Parathyroid adenoma (tissue), 2 donors: ENCODE results near the gene PKMYT1.

Source experiments
- H2AFZ ChIP-seq: fragments of 300-600 bp; sonication (generic); one replicate; pipeline ENCODE4 v1.7.0; 2017; ENCODE audit warnings: antibody characterized with exemption, mild to moderate bottlenecking
- H3K27ac ChIP-seq: fragments of 300-600 bp; sonication (generic); one replicate; pipeline ENCODE4 v1.7.0; 2017
- H3K27me3 ChIP-seq: fragments of 300-600 bp; sonication (generic); one replicate; pipeline ENCODE4 v1.7.0; 2017; ENCODE audit warnings: low read length; ENCODE audit not compliant: control insufficient read depth, insufficient read depth
- H3K36me3 ChIP-seq: fragments of 300-600 bp; sonication (generic); one replicate; pipeline ENCODE4 v1.7.0; 2017; ENCODE audit warnings: low read length; ENCODE audit not compliant: control insufficient read depth, insufficient read depth
- H3K4me1 ChIP-seq: fragments of 300-600 bp; sonication (generic); one replicate; pipeline ENCODE4 v1.7.0; 2017; ENCODE audit warnings: control low read depth
- H3K4me2 ChIP-seq: fragments of 300-600 bp; sonication (generic); one replicate; pipeline ENCODE4 v1.7.0; 2017; ENCODE audit warnings: low read length
- H3K4me3 ChIP-seq: fragments of 300-600 bp; sonication (generic); one replicate; pipeline ENCODE4 v1.7.0; 2017; ENCODE audit warnings: low read depth, low read length
- H3K79me2 ChIP-seq: fragments of 300-600 bp; sonication (generic); one replicate; pipeline ENCODE4 v1.7.0; 2017; ENCODE audit warnings: control low read depth
- H3K9ac ChIP-seq: fragments of 300-600 bp; sonication (generic); one replicate; pipeline ENCODE4 v1.7.0; 2017; ENCODE audit warnings: mild to moderate bottlenecking
- H3K9me3 ChIP-seq: fragments of 300-600 bp; sonication (generic); one replicate; pipeline ENCODE4 v1.7.0; 2017; ENCODE audit warnings: low read length; ENCODE audit not compliant: control insufficient read depth
- TF ChIP-seq, protein P1 (sequence below): fragments of 300-600 bp; sonication (generic); IDR thresholded peaks from one replicate; pipeline ENCODE4 v1.7.0; 2017; ENCODE audit warnings: antibody characterized with exemption, mild to moderate bottlenecking
- donor health status: primary hyperparathyroidism.

Gene PKMYT1

DNA sequence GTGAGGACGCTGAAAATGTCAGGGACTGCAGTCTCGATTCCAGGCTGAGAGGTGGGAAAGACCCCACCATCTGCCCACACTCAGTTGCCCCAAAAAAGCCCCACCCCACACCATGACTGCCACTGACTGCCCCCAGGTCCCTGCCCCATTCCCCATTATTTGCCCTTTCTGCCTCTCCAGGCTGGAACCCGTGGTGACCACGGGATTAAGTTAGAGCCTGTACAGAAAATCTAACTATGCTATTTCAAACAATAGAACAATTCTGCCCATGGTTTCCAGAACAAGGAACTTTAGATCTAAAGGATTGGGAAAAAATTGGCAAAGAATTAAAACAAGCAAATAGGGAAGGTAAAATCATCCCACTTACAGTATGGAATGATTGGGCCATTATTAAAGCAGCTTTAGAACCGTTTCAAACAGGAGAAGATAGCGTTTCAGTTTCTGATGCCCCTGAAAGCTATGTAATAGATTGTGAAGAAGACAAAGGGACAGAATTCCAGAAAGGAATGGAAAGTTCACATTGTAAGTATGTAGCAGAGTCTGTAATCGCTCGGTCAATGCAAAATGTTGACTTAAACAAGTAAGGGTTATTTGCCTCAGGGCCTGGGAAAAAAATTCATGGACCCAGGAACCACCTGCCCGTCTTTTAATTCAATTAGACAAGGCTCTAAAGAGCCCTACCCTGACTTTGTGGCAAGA, 54.1 kb downstream of the PKMYT1 start:
- Histone ChIP-seq H3K9me3 (no peaks in the 10 kb centered on the region), H3K27ac (no peak overlapping the region), H3K36me3 (no peaks in the 10 kb centered on the region), H3K4me1 (no peaks in the 10 kb centered on the region), H3K27me3 (no peaks in the 10 kb centered on the region), H2AFZ (no peak overlapping the region), H3K4me3 (no peak overlapping the region), H3K4me2 (no peak overlapping the region), H3K9ac (no peak overlapping the region), H3K79me2 (peaks cover 46% of the 10 kb centered on the region)
- TF ChIP-seq, protein P1, sequence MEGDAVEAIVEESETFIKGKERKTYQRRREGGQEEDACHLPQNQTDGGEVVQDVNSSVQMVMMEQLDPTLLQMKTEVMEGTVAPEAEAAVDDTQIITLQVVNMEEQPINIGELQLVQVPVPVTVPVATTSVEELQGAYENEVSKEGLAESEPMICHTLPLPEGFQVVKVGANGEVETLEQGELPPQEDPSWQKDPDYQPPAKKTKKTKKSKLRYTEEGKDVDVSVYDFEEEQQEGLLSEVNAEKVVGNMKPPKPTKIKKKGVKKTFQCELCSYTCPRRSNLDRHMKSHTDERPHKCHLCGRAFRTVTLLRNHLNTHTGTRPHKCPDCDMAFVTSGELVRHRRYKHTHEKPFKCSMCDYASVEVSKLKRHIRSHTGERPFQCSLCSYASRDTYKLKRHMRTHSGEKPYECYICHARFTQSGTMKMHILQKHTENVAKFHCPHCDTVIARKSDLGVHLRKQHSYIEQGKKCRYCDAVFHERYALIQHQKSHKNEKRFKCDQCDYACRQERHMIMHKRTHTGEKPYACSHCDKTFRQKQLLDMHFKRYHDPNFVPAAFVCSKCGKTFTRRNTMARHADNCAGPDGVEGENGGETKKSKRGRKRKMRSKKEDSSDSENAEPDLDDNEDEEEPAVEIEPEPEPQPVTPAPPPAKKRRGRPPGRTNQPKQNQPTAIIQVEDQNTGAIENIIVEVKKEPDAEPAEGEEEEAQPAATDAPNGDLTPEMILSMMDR: no peak

DNA sequence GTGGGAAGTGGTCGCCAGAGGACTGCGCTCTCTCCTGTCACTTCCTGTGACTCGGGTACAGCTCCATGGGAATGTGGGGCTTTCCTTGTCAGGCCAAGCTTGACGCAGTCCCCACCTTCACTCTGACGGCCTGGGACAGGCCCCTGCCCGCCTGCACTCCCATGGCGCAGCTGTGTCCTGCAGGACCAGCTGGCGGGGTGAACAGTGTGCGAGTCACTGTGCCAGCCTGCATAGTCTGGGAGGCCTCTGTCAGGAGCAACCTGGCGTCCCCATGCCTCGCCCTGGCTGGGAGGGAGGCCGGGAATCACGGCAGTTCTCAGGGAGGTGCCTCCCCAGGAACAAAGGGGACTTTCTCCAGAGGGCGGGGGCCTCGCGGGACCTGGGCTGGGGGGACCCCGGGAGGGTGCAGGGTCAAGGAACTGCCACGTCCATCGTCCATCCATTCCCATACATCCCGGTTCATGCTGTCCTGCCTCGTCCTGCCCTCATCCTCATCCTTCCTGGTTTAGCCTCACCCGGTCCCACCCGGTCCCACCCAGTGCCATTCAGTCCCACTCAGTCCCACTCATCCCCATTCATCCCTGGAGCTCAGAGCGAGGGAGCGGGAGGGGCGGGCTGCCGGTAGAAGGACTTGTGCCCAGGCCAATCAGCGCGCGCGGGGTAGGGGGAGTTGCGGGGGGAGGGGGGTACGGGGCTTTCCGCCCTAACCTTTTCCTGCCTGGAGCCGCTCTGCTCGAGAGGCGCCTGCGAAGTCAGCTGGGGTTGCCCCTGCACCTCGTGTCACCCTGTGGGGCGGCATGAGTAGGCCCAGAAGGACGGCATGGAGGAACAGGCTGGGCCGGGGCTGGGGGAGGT, 55.1 kb downstream of the PKMYT1 start:
- no peak overlapping the region for H3K9ac ChIP-seq
- no peak overlapping the region for H3K27ac ChIP-seq
- H3K4me3 ChIP-seq: no peak overlapping the region
- no peaks in the 10 kb centered on the region for H3K4me1 ChIP-seq
- H3K9me3 ChIP-seq: no peaks in the 10 kb centered on the region
- TF ChIP-seq, protein P1: no peak
- H3K27me3 ChIP-seq: no peaks in the 10 kb centered on the region
- peaks cover 50% of the 10 kb centered on the region for H3K79me2 ChIP-seq
- no peak overlapping the region for H3K4me2 ChIP-seq
- H3K36me3 ChIP-seq: no peaks in the 10 kb centered on the region
- H2AFZ ChIP-seq: no peak overlapping the region

DNA sequence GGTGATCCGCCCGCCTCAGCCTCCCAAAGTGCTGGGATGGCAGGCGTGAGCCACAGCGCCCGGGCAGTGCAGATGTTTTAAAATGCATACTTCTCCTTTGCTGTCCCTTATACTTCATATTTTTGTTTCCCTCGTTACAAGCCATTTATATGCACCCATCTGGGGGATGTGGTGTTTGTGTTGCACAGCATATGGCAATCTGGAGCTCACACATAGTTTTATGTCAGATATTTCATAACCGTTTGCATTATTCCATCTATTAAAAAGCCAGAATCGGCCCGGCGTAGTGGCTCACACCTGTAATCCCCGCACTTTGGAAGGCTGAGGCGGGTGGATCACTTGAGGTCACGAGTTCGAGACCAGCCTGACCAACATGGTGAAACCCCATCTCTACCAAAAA, 56.8 kb downstream of the PKMYT1 start:
- Histone ChIP-seq H3K4me2 (no peak overlapping the region), H3K9ac (no peak overlapping the region), H3K9me3 (no peaks in the 10 kb centered on the region), H3K27me3 (no peaks in the 10 kb centered on the region), H3K4me1 (no peaks in the 10 kb centered on the region), H3K4me3 (no peak overlapping the region), H3K27ac (no peak overlapping the region), H2AFZ (no peak overlapping the region), H3K36me3 (no peaks in the 10 kb centered on the region), H3K79me2 (peaks cover 35% of the 10 kb centered on the region)
- TF ChIP-seq, protein P1: no peak
